GM12891 (cell line): ENCODE measurements around the gene APOA4.

Source experiments
- DNase-seq: peaks from one replicate; pipeline ENCODE4 v3.0.0; 2011; ENCODE audit warnings: low spot score; ENCODE audit not compliant: insufficient read length
- FAIRE-seq: peaks from 2 replicates; lab custom pipeline; 2011; peaks lifted over from hg19 to GRCh38; lab: Jason Lieb, UNC
- PAX5 ChIP-seq: IDR thresholded peaks from 2 replicates; pipeline ENCODE4 v1.6.1; 2011; ENCODE audit warnings: low read length, moderate library complexity, mild to moderate bottlenecking; ENCODE audit not compliant: insufficient read depth, severe bottlenecking
- POLR2A ChIP-seq: IDR thresholded peaks from 2 replicates; pipeline ENCODE4 v1.6.1; 2011; ENCODE audit warnings: low read depth, low read length, control low read depth
- POLR2AphosphoS5 ChIP-seq: IDR thresholded peaks from 2 replicates; pipeline ENCODE4 v1.6.1; 2011; ENCODE audit warnings: low read depth, low read length, control low read depth
- POU2F2 ChIP-seq: IDR thresholded peaks from 2 replicates; pipeline ENCODE4 v1.6.1; 2011; ENCODE audit warnings: low read depth, mild to moderate bottlenecking, control low read depth, low read length, moderate library complexity
- SPI1 ChIP-seq: IDR thresholded peaks from 2 replicates; pipeline ENCODE4 v1.6.1; 2011; ENCODE audit warnings: low read depth, low read length, control low read depth
- TAF1 ChIP-seq: IDR thresholded peaks from 2 replicates; pipeline ENCODE4 v1.6.1; 2011; ENCODE audit warnings: low read depth, low read length, control low read depth

APOA4 gene

DNA sequence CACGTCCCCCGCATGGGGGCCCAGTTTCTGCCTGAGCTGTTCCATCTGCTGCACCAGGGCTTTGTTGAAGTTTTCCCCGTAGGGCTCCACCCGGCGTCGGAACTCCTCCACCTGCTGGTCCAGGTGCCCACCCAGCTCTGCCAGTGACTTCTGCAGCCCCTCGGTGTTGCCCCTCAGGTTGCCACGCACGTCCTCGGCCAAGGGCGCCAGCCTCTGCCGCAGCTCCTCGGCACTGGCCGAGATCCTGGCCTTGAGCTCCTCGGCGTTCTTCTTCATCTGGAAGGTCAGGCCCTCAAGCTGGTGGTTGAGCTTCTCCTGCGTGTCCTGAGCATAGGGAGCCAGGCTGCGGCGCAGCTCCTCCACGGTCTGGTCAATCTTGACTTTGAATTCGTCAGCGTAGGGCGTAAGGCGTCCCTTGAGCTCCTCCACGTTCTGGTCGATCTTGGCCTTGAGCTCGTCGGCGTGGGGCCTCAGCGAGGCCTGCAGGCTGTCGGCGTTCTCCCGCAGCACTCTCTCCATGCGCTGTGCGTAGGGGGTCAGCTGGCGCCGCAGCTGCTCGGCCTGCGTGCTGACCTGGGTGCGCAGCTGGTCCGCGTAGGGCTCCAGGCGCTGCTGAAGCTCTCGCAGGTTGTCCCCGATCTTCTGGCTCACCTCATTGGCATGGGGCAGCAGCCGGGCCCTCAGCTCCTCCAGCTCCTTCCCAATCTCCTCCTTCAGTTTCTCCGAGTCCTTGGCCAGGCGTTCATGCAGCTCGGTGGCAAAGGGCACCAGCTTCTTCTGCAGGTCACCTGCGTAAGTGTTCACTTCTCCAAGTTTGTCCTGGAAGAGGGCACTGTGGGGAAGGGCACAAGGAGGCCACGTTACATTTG, 1.8 kb downstream of the APOA4 start:
- TF ChIP-seq PAX5 = no peak
- no peak for FAIRE-seq
- no peak for DNase-seq

DNA sequence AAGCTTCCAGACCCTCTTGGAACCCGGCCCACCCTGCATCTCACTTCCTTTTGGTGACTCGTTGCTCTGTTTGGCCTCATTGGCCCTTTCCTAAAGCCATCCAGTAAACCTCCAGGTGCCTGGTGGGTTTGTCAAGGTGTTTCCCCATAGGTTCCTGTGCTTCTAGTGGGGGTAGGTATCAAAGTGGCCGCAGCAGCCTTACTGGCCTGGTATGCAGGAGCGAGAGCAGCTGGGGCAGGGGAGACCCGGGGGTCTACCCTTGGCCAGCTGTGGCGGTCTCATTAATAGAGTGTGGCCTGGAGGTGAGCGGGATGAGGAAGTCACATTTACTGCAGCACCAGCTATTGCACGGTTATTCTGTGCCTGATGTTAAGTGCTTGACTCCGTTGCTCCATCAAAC, 4.1 kb downstream of the APOA4 start:
- no peak for TF ChIP-seq POU2F2
- no peak for TF ChIP-seq PAX5
- no peak for TF ChIP-seq POLR2A
- TF ChIP-seq TAF1 = no peak
- TF ChIP-seq SPI1 = no peak
- TF ChIP-seq POLR2AphosphoS5 = no peak
- FAIRE-seq (no peak), DNase-seq (no peak)

DNA sequence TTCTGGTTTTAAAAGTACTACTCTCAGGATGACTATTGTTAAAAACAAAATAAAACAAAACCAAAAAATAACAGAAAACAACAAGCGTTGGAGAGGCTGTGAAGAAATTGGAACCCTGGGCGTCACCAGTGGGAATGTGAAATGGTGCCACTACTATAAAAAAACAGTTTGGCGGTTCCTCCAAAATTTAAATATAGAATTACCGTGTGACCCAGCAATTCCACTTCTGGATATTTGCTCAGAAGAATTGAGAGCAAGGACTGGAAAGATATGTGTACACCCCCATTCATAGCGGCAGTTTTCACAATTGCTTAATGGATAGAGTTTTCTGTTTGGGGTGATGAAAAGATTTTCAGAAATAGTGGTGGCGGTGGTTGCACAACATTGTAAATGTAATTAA, 8.6 kb downstream of the APOA4 start:
- DNase-seq (no peak), FAIRE-seq (no peak)
- TF ChIP-seq TAF1 (no peak), SPI1 (no peak), POLR2AphosphoS5 (no peak), PAX5 (no peak), POU2F2 (no peak), POLR2A (no peak)

DNA sequence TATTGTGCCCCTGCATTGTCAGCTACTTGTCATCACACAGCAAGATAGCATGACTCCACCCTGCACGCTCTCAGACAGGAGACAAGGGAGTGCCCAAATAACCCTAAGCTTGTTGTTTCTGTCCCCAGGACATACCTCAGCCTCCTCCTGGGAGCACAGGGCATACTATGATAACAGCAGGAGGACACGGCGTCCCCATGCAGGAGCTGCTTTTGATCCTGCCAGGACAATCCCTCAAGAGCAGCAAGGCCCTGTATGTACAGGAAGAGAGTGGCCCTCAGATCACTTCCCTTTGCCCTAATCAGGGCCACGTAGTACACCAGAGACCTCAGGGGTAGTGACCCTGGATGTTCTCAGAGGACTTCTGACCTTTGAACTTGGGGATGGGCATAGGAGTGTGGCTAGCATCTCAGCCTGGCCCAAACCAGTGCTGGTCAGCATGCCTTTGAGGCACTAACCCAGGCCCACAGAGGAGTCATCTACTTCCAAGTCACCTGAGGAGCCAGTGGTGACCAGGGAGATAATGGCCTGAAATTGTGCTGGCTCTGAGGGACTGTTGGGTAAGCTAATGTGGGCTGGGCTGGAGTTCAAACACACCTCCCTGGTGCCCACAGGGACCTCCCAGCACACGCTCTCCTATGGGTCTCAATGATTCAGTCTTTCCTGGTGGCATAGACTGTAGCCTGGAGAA, 9.2 kb downstream of the APOA4 start:
- TF ChIP-seq SPI1 (no peak), TAF1 (no peak), PAX5 (no peak), POLR2AphosphoS5 (no peak), POU2F2 (no peak), POLR2A (no peak)
- FAIRE-seq (no peak), DNase-seq (no peak)

DNA sequence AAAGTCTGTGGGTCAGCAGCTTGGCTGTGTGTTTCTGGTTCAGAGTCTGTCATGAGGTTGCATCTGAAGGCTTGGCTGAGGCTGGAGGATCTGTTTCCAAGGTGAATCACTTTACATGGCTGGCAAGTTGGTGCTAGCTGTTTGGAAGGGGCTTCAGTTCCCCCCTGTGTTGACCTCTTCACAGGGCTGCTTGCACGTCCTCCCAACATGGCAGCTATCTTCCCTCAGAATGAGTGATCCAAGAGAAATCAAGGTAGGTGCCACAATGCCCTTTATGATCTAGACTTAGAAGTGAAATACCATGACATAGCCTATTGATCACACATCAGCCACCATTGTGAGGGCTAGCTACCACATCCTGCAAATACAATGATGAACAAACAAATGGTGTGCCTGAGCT, 9.9 kb downstream of the APOA4 start:
- DNase-seq = no peak
- TF ChIP-seq POLR2AphosphoS5 (no peak), POLR2A (no peak), TAF1 (no peak), PAX5 (no peak), POU2F2 (no peak), SPI1 (no peak)
- no peak for FAIRE-seq

DNA sequence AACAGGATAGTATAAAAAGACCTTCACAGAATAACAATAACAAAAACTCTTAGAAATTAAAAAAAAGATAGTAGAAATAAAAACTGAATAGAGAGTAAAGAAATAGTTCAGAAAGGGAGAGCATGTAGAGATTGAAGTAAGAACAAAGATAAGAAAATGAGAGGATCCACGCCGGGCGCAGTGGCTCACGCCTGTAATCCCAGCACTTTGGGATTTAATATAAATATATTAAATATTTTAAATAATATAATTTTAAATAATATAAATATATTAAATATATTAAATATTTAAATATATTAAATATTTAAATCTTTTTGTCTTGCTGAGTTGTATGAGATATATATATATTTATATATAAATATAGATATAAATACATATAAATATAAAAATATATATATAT, 11.0 kb downstream of the APOA4 start:
- DNase-seq (no peak), FAIRE-seq (no peak)
- no peak for TF ChIP-seq TAF1
- TF ChIP-seq POLR2AphosphoS5 = no peak
- TF ChIP-seq SPI1 = no peak
- TF ChIP-seq PAX5 = no peak
- TF ChIP-seq POU2F2 = no peak

DNA sequence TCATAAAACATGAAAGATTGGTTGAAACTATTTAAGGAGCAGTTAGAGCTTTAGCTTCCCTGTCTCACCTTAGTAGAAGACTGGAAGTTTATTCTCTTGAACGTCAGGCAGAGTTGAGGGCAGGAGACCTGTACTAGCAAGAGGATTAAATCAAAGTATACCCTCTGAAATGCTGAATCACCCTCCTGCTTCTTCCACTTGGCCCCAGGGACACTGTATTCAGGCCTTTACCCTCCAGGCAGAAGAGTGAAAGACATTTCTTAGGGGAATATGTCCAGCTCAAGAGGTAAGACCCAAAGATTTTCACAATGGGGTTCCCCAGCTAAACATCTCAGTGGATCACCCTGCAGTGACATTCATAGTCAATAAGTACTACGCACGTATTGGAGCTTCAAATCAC, 11.9 kb downstream of the APOA4 start:
- TF ChIP-seq POLR2AphosphoS5 (no peak), TAF1 (no peak), POLR2A (no peak)
- DNase-seq = no peak
- FAIRE-seq = no peak

DNA sequence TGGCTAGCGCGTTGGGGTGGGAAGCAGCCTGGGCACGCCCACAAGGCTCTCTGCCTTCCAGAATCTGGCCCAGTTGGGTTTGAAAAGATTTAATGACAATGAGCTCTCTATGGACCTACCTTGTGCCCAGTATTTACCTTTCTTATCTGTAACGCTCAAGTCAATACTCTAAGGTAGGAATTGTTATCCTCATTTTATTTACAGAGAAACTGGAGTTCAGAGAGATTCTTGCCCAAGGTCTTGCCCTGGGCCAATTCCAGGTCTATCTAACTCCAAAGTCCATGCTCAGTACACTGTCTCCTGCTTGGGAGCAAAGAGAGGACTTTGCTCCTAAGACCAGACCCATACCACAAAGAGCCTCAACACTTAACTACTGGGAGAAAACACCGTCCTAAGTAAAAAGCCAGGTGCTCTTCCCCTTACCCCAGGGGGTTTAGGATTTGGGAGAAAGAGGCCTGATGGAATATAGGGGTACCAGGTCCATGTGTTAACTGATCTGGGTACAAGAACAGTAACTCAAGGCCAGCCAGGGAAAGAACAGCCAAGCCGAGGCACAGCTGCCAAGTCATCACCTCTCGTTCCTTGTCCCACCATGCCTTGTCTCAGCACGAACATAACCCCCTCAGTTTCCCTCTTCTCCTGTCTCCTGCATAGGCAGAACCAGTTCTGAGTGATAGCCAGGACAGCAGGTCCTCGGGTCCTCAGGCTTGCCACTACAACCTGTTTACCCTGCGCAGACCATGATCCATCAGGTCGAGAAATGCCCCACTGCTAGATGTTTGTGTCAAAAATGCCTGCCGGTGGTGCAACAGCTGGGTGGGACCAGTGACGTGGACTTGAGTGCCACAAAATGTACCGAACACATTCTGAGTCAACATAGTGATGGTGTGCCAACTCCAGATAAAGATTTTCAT, 14.6 kb downstream of the APOA4 start:
- FAIRE-seq (no peak), DNase-seq (no peak)
- no peak for TF ChIP-seq POLR2A
- no peak for TF ChIP-seq PAX5
- TF ChIP-seq SPI1 = no peak

DNA sequence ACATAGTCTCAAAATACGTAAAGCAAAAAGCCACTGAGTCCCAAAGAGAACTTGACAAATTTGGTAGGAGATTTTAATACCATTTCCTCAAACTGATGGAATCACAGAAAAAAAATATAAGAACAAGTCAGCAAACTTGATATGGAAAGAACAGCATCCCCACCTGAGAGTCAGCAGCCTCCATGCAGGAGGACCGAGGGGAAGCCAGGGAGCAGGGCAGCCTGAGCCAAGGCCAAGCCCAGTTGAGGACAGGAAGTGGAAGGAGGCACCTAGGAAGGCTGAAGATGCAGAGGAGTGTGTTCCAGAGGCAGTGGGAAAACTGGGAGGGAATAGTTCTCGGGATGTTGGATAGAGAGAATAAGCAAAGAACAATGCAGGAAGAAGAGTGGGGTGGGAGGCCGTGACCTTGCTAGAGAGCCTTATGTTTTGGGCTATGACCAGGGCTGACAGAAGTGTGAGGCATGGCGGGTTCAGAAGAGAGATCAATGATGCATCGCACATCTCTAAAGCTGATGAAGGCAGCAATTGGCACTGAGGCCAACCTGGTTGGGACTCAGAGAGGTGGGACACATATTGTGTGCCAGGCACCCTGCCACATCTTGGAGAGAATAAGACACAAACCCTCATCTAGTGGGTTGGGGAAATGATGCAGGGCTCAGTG, 15.4 kb downstream of the APOA4 start:
- FAIRE-seq (no peak), DNase-seq (no peak)
- no peak for TF ChIP-seq PAX5
- TF ChIP-seq SPI1 = no peak
- TF ChIP-seq POU2F2 = no peak
- TF ChIP-seq POLR2AphosphoS5 = no peak
- TF ChIP-seq POLR2A = no peak
- TF ChIP-seq TAF1 = no peak
